HG02798 (cell line): ENCODE measurements around the gene PLEKHA5.

Source experiments
- ATAC-seq: cut with Tn5 transposase; IDR thresholded peaks from one replicate; pipeline ENCODE4 v1.9.1; 2021; ENCODE audit warnings: mild to moderate bottlenecking; ENCODE audit not compliant: unreplicated experiment, poor library complexity

Gene PLEKHA5

DNA sequence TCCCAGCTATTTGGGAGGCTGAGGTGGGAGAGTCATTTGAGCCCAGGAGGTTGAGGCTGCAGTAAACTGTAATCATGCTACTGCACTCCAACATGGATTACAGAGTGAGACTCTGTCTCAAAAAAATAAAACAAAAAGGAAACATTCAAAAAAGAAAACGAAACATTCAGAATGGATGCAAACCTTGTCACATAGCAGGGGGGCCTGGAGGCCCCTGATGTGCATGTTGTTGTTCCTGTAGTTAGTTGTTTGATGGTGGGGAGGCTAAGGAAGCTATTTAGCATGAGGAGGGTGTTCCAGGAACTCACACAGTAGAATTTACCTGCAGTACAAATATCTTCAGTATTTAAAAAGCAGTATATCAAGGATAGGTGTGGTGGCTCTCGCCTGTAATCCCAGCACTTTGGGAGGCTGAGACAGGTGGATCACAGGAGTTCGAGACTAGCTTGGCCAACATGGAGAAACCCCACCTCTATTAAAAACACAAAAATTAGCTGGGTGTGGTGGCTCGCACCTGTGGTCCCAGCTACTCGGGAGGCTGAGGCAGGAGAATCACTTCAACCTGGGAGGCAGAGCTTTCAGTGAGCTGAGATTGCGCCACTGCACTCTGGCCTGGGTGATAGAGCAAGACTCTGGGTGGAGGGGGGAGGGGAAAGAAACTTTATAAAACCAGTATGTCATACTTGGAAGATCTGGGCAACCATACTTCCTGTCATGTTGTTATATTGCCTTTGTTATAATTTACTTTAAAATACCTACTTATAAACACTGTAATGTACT lies 292.2 kb downstream of the PLEKHA5 start:
- no peak for ATAC-seq

DNA sequence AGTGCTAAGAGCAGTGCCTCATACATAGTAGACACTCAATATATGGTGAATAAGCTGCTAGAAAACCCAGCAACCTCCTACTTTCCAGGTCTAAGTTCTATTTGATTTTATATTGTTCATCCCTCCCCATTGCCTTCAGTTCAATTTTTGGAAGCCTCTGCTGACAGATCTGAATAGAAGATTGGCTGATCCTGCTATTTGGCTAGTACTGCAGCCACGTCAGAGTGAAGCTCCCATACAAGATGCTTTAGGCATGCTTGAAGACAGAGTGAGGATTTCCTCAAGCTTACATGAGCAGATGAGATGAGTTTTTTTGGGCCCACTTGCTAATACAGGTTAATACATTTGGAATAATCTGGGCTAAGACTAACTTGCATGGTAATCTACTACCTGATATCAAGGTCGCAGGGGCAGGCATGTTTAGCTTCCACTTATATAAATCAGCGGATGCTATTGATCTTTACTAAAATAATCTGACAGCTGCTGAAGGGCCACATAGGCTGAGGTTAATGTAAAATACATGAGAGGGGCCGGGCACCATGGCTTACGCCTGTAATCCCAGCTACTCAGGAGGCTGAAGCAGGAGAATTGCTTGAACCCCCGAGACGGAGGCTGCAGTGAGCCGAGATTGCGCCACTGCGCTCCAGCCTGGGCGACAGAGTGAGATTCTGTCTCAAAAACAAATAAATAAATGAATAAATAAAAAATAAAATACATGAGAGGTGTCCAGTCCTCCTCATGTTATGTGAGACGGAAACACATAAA lies 293.8 kb downstream of the PLEKHA5 start:
- no peak for ATAC-seq
